ENCODE measurements around the gene IL1RAPL1.

GRCh38 chrX:29468911-29469494, 881.8 kb downstream of the IL1RAPL1 start:
- TF ChIP-seq CTCF (IDR thresholded peaks at IDR 0.05) = no peak
- no peak for TF ChIP-seq POLR2AphosphoS5 (IDR thresholded peaks at IDR 0.05)
- TF ChIP-seq POLR2A (IDR thresholded peaks at IDR 0.05) = no peak

Data from breast epithelium (tissue), 3 donors.